BJ (cell line): ENCODE measurements around the gene GABRB2. TPM values are rescaled to one million over a fixed set of nuclear protein-coding genes. Genes with fewer than 3 reads are reported as not detected.

ENCODE experiments used
- CTCF ChIA-PET: fragments of 350-600 bp; formaldehyde crosslinking; extraction: SDS; loops from one replicate; lab custom pipeline; 2021; ENCODE audit warnings: antibody characterized with exemption, inconsistent platforms; lab: Yijun Ruan, JAX
- POLR2A ChIA-PET: fragments of 300-600 bp; sonication (Branson Sonifier 250); formaldehyde crosslinking; extraction: SDS; loops from one replicate; lab custom pipeline; 2021; ENCODE audit warnings: antibody characterized with exemption; lab: Charles Lee
- DNase-seq: peaks from one replicate; pipeline ENCODE4 v3.0.0-alpha.2; 2011; ENCODE audit warnings: low read depth
- H3K27me3 ChIP-seq: 2 replicates; pipeline ENCODE4 v1.6.0; 2011; ENCODE audit warnings: low read length; ENCODE audit not compliant: control insufficient read depth, insufficient read depth
- H3K36me3 ChIP-seq: 2 replicates; pipeline ENCODE4 v1.5.1; 2011; ENCODE audit warnings: low read length; ENCODE audit not compliant: control insufficient read depth, insufficient read depth
- H3K4me3 ChIP-seq: 2 replicates; pipeline ENCODE4 v1.5.1; 2011; ENCODE audit warnings: low read depth, mild to moderate bottlenecking, control low read depth, low read length
- CTCF ChIP-seq: IDR thresholded peaks from 2 replicates; pipeline ENCODE4 v1.5.1; 2011; ENCODE audit warnings: low read depth, mild to moderate bottlenecking, control low read depth, inconsistent platforms, low read length, moderate library complexity; ENCODE audit not compliant: insufficient read depth
- polyA plus RNA-seq: library from polyadenylated mRNA; depleted of rRNA; stranded (reverse); fragments of >200 nt; gene quantifications from 2 replicates; pipeline ENCODE4 v1.2.3, GENCODE V29; 2011

GABRB2 gene
- polyA plus RNA-seq, 1 experiment: not detected

GRCh38 chr5:161481922-161482321 is 64.6 kb downstream of the GABRB2 start:
- no peaks in the 10 kb centered on the region for H3K27me3 ChIP-seq
- no peak for DNase-seq
- ChIA-PET POLR2A (no interaction called here), CTCF (no interaction called here)
- TF ChIP-seq CTCF: no peak
- no peaks in the 10 kb centered on the region for H3K36me3 ChIP-seq
- no peak overlapping the region for H3K4me3 ChIP-seq

GRCh38 chr5:161471211-161471950 is 75.1 kb downstream of the GABRB2 start:
- H3K4me3 ChIP-seq: no peak overlapping the region
- ChIA-PET CTCF (no interaction called here), POLR2A (no interaction called here)
- TF ChIP-seq CTCF: no peak
- no peaks in the 10 kb centered on the region for H3K36me3 ChIP-seq
- H3K27me3 ChIP-seq: no peaks in the 10 kb centered on the region
- no peak for DNase-seq

GRCh38 chr5:161467703-161468102 is 78.8 kb downstream of the GABRB2 start:
- DNase-seq: no peak
- H3K36me3 ChIP-seq: no peaks in the 10 kb centered on the region
- ChIA-PET CTCF (no interaction called here), POLR2A (no interaction called here)
- no peaks in the 10 kb centered on the region for H3K27me3 ChIP-seq
- no peak for TF ChIP-seq CTCF
- H3K4me3 ChIP-seq: no peak overlapping the region

GRCh38 chr5:161460741-161461140 is 85.8 kb downstream of the GABRB2 start:
- ChIA-PET POLR2A (no interaction called here), CTCF (no interaction called here)
- no peak for TF ChIP-seq CTCF
- Histone ChIP-seq H3K36me3 (no peaks in the 10 kb centered on the region), H3K27me3 (no peaks in the 10 kb centered on the region), H3K4me3 (no peak overlapping the region)
- no peak for DNase-seq

- Histone ChIP-seq H3K4me3 (no peak overlapping the region), H3K36me3 (no peaks in the 10 kb centered on the region), H3K27me3 (no peaks in the 10 kb centered on the region)
- ChIA-PET CTCF (interaction anchor here (1.0 kb wide), 1 partner anchor 135 kb away, joined by 3 read pairs; no protein-coding TSS in a partner anchor), POLR2A (no interaction called here)
- TF ChIP-seq CTCF: no peak
- no peak for DNase-seq
Measured at GRCh38 chr5:161446655-161447054, 99.9 kb downstream of the GABRB2 start.
